Trophoblast cell (in vitro differentiated cells and primary cell): ENCODE results near the gene THAP5.
A peak's percentile ranks its signal among the peaks of the same experiment; 100 is the strongest.

Experiments
- DNase-seq, 2 donors: peaks; one replicate each; pipeline ENCODE4 v3.0.0-alpha.2; 2016
- H2AFZ ChIP-seq: 2 replicates; pipeline ENCODE4 v1.6.1; 2013; ENCODE audit warnings: low read length, moderate library complexity, mild to moderate bottlenecking; ENCODE audit not compliant: insufficient read depth, poor library complexity
- H2AK5ac ChIP-seq: 2 replicates; pipeline ENCODE4 v1.6.1; 2013; ENCODE audit warnings: mild to moderate bottlenecking, low read length
- H2BK120ac ChIP-seq: 2 replicates; pipeline ENCODE4 v1.6.1; 2013; ENCODE audit warnings: low read length, mild to moderate bottlenecking, moderate library complexity; ENCODE audit not compliant: insufficient read depth, poor library complexity
- H2BK12ac ChIP-seq: 2 replicates; pipeline ENCODE4 v1.6.1; 2013; ENCODE audit warnings: mild to moderate bottlenecking, low read length, moderate library complexity
- H2BK5ac ChIP-seq: 2 replicates; pipeline ENCODE4 v1.6.1; 2013; ENCODE audit warnings: low read length, low read depth, moderate library complexity, mild to moderate bottlenecking; ENCODE audit not compliant: poor library complexity
- H3K14ac ChIP-seq: 2 replicates; pipeline ENCODE4 v1.6.1; 2013; ENCODE audit warnings: mild to moderate bottlenecking, low read length
- H3K18ac ChIP-seq: 2 replicates; pipeline ENCODE4 v1.6.1; 2013; ENCODE audit warnings: mild to moderate bottlenecking, low read length
- H3K23ac ChIP-seq: 2 replicates; pipeline ENCODE4 v1.6.1; 2013; ENCODE audit warnings: low read length
- H3K27ac ChIP-seq: 2 replicates; pipeline ENCODE4 v1.5.1; 2013; ENCODE audit warnings: low read depth, mild to moderate bottlenecking, inconsistent platforms, low read length, moderate library complexity
- H3K27me3 ChIP-seq: 2 replicates; pipeline ENCODE4 v1.6.1; 2013; ENCODE audit warnings: inconsistent platforms, mild to moderate bottlenecking, low read length, moderate library complexity; ENCODE audit not compliant: insufficient read depth
- H3K36me3 ChIP-seq, 2 experiments: 1 replicate in 1 of 2; 2 replicates in 1 of 2; pipeline ENCODE4 v1.6.1; 2013; ENCODE audit warnings: low read length in 2 of 2, mild to moderate bottlenecking in 2 of 2, moderate library complexity in 1 of 2; ENCODE audit not compliant: insufficient read depth in 2 of 2, control insufficient read depth in 1 of 2
- H3K4ac ChIP-seq: 2 replicates; pipeline ENCODE4 v1.6.1; 2013; ENCODE audit warnings: low read depth, mild to moderate bottlenecking, low read length, moderate library complexity
- H3K4me1 ChIP-seq, 2 experiments: 1 replicate in 1 of 2; 2 replicates in 1 of 2; pipeline ENCODE4 v1.6.1; 2013; ENCODE audit warnings: low read length in 2 of 2, mild to moderate bottlenecking in 2 of 2, moderate library complexity in 1 of 2; ENCODE audit not compliant: insufficient read depth in 2 of 2, control insufficient read depth in 1 of 2
- H3K4me2 ChIP-seq: 2 replicates; pipeline ENCODE4 v1.6.1; 2013; ENCODE audit warnings: inconsistent platforms, mild to moderate bottlenecking, low read length, moderate library complexity
- H3K4me3 ChIP-seq: 2 replicates; pipeline ENCODE4 v1.5.1; 2013; ENCODE audit warnings: mild to moderate bottlenecking, low read depth, low read length, inconsistent platforms
- H3K79me1 ChIP-seq: one replicate; pipeline ENCODE4 v1.6.1; 2013; ENCODE audit warnings: low read length
- H3K79me2 ChIP-seq: 2 replicates; pipeline ENCODE4 v1.6.1; 2013; ENCODE audit warnings: low read length, mild to moderate bottlenecking; ENCODE audit not compliant: control insufficient read depth, insufficient read depth, poor library complexity
- H3K9ac ChIP-seq: 2 replicates; pipeline ENCODE4 v1.6.1; 2013; ENCODE audit warnings: mild to moderate bottlenecking, low read length
- H3K9me3 ChIP-seq: 2 replicates; pipeline ENCODE4 v1.6.1; 2013; ENCODE audit warnings: low read depth, mild to moderate bottlenecking, control low read depth, inconsistent platforms, low read length; ENCODE audit not compliant: insufficient read depth
- H4K12ac ChIP-seq: 2 replicates; pipeline ENCODE4 v1.6.1; 2013; ENCODE audit warnings: low read depth, mild to moderate bottlenecking, low read length, moderate library complexity
- H4K8ac ChIP-seq: 2 replicates; pipeline ENCODE4 v1.6.1; 2013; ENCODE audit warnings: low read depth, mild to moderate bottlenecking, low read length, moderate library complexity
- H4K91ac ChIP-seq: one replicate; pipeline ENCODE4 v1.6.1; 2013; ENCODE audit warnings: low read depth, mild to moderate bottlenecking, low read length, moderate library complexity
- WGBS: extraction: QIAGEN DNeasy Blood & Tissue Kit; methylation state at CpG from one replicate; pipeline ENCODE4 v1.1.7; 2013; ENCODE audit warnings: missing lambda C conversion rate; ENCODE audit not compliant: insufficient read length, insufficient coverage; ENCODE audit errors: extremely low coverage; 5-methylcytosine and 5-hydroxymethylcytosine counted together

THAP5 gene

DNA sequence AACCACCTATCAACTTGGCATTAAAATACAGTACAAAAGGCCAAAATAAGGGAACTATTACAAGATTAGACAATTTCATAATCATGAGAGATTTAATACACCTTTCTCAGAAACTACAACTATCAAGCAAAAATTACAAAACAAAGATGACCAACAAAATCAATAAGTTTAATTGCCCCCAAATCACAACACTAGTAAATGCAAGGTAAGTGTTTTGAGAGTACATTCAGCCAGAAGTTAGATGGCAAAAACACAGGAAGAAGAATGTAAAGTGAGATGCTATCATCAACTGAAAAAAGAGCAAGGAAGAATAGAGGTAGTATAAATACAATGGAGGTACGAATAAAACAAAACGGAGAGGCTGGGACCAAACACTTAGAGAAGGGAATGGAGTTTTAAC is 46.7 kb downstream of the THAP5 start:
- Histone ChIP-seq H3K23ac (no peak overlapping the region), H3K27me3 (no peaks in the 10 kb centered on the region), H3K36me3 (peaks cover 0 to 2% of the 10 kb centered on the region in 2 experiments), H4K91ac (no peak overlapping the region), H3K18ac (no peak overlapping the region), H4K12ac (no peak overlapping the region), H2BK5ac (no peak overlapping the region), H2BK120ac (no peak overlapping the region), H3K4me3 (no peak overlapping the region), H3K9ac (no peak overlapping the region), H2AK5ac (no peak overlapping the region), H3K14ac (no peak overlapping the region), H2AFZ (no peak overlapping the region), H3K4me1 (peaks cover 0 to 8% of the 10 kb centered on the region in 2 experiments), H3K79me2 (peaks cover 6% of the 10 kb centered on the region), H3K4me2 (no peak overlapping the region), H3K79me1 (peaks cover 4% of the 10 kb centered on the region), H2BK12ac (no peak overlapping the region), H3K4ac (peak overlapping the region; percentile 43), H3K27ac (no peak overlapping the region), H4K8ac (no peak overlapping the region), H3K9me3 (no peaks in the 10 kb centered on the region)
- no peak for DNase-seq
- no CpG with 5 or more reads among the region's 2 CpGs for WGBS

DNA sequence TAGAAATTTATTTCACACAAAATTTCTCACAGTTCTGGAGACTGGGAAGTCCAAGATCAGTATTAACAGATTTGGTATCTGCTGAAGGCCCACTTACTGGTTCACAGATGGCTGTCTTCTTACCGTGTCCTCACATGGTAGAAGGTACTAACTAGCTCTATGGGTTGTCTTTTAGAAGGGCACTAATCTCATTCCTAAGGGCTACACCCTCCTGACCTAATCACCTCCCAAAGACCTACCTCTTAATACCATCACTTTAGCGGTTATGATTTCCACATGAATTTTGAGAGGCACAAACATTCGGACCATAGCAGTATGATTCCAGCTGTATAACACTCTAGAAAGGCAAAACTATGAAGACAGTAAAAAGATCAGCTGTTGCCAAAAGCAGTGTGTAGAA is 51.6 kb downstream of the THAP5 start:
- H3K4me1 ChIP-seq: peaks cover 0 to 2% of the 10 kb centered on the region in 2 experiments
- no peaks in the 10 kb centered on the region for H3K27me3 ChIP-seq

GRCh38 chr7:108515630-108516029 is 53.9 kb downstream of the THAP5 start:
- no peak overlapping the region for H3K4me3 ChIP-seq

More for the DNA sequence above, 51.6 kb downstream of the THAP5 start:
- Histone ChIP-seq H3K23ac (no peak overlapping the region), H3K4me3 (no peak overlapping the region), H3K18ac (no peak overlapping the region), H4K12ac (no peak overlapping the region), H3K9me3 (no peaks in the 10 kb centered on the region), H3K27ac (no peak overlapping the region), H3K9ac (no peak overlapping the region), H4K8ac (no peak overlapping the region), H3K79me2 (peaks cover 3% of the 10 kb centered on the region), H3K79me1 (no peaks in the 10 kb centered on the region), H3K36me3 (peaks cover 0 to 4% of the 10 kb centered on the region in 2 experiments), H3K14ac (no peak overlapping the region), H2BK120ac (no peak overlapping the region), H2AK5ac (no peak overlapping the region), H3K4ac (no peak overlapping the region), H2BK5ac (no peak overlapping the region), H4K91ac (no peak overlapping the region), H2AFZ (no peak overlapping the region), H2BK12ac (no peak overlapping the region), H3K4me2 (no peak overlapping the region)
- no peak for DNase-seq
- no CpG with 5 or more reads among the region's 3 CpGs for WGBS

GRCh38 chr7:108515013-108515412 is 54.5 kb downstream of the THAP5 start:
- H2BK5ac ChIP-seq: no peak overlapping the region
- WGBS: no CpG with 5 or more reads among the region's 3 CpGs

More at GRCh38 chr7:108515630-108516029, 53.9 kb downstream of the THAP5 start:
- H2AFZ ChIP-seq: no peak overlapping the region
- H3K9ac ChIP-seq: no peak overlapping the region
- no peak overlapping the region for H3K27ac ChIP-seq
- H3K9me3 ChIP-seq: no peaks in the 10 kb centered on the region
- H2BK5ac ChIP-seq: no peak overlapping the region
- H3K4ac ChIP-seq: no peak overlapping the region
- H2BK120ac ChIP-seq: no peak overlapping the region
- H3K4me1 ChIP-seq: no peaks in the 10 kb centered on the region
- no peak overlapping the region for H2AK5ac ChIP-seq
- H3K79me1 ChIP-seq: no peaks in the 10 kb centered on the region
- no peak overlapping the region for H3K23ac ChIP-seq
- no peak overlapping the region for H4K12ac ChIP-seq
- WGBS: no CpG with 5 or more reads among the region's 2 CpGs
- no peak for DNase-seq
- H3K4me2 ChIP-seq: no peak overlapping the region
- H3K79me2 ChIP-seq: no peaks in the 10 kb centered on the region
- H4K8ac ChIP-seq: no peak overlapping the region
- no peak overlapping the region for H2BK12ac ChIP-seq
- H3K36me3 ChIP-seq: peaks cover 0 to 6% of the 10 kb centered on the region in 2 experiments
- no peak overlapping the region for H3K18ac ChIP-seq
- no peak overlapping the region for H3K14ac ChIP-seq
- H3K27me3 ChIP-seq: no peaks in the 10 kb centered on the region
- H4K91ac ChIP-seq: no peak overlapping the region

More at GRCh38 chr7:108515013-108515412, 54.5 kb downstream of the THAP5 start:
- no peaks in the 10 kb centered on the region for H3K9me3 ChIP-seq
- no peak overlapping the region for H2BK12ac ChIP-seq
- no peak for DNase-seq
- no peak overlapping the region for H3K9ac ChIP-seq
- no peaks in the 10 kb centered on the region for H3K27me3 ChIP-seq
- H4K91ac ChIP-seq: no peak overlapping the region
- no peak overlapping the region for H3K4me3 ChIP-seq
- no peak overlapping the region for H3K4me2 ChIP-seq
- H3K4ac ChIP-seq: no peak overlapping the region
- H3K23ac ChIP-seq: no peak overlapping the region
- H4K12ac ChIP-seq: no peak overlapping the region
- no peak overlapping the region for H3K14ac ChIP-seq
- H2BK120ac ChIP-seq: no peak overlapping the region
- no peaks in the 10 kb centered on the region for H3K79me2 ChIP-seq
- no peak overlapping the region for H4K8ac ChIP-seq
- no peak overlapping the region for H2AK5ac ChIP-seq
- no peaks in the 10 kb centered on the region for H3K4me1 ChIP-seq
- no peak overlapping the region for H2AFZ ChIP-seq
- H3K79me1 ChIP-seq: no peaks in the 10 kb centered on the region
- no peak overlapping the region for H3K18ac ChIP-seq
- H3K27ac ChIP-seq: no peak overlapping the region
- peaks cover 0 to 6% of the 10 kb centered on the region in 2 experiments for H3K36me3 ChIP-seq
